GM20000 (cell line): ENCODE data around the gene CKAP4.

Experiments
- DNase-seq: peaks from one replicate; pipeline ENCODE4 v3.0.0; 2012; ENCODE audit warnings: low spot score
- TF ChIP-seq, protein P1 (sequence below): IDR thresholded peaks from 2 replicates; pipeline ENCODE4 v1.5.1; 2012; ENCODE audit warnings: mild to moderate bottlenecking, control low read depth; ENCODE audit errors: extremely low read depth, missing control alignments

The CKAP4 gene

GRCh38 chr12:106281804-106282203 is 34.0 kb upstream of the CKAP4 start:
- TF ChIP-seq, protein P1, sequence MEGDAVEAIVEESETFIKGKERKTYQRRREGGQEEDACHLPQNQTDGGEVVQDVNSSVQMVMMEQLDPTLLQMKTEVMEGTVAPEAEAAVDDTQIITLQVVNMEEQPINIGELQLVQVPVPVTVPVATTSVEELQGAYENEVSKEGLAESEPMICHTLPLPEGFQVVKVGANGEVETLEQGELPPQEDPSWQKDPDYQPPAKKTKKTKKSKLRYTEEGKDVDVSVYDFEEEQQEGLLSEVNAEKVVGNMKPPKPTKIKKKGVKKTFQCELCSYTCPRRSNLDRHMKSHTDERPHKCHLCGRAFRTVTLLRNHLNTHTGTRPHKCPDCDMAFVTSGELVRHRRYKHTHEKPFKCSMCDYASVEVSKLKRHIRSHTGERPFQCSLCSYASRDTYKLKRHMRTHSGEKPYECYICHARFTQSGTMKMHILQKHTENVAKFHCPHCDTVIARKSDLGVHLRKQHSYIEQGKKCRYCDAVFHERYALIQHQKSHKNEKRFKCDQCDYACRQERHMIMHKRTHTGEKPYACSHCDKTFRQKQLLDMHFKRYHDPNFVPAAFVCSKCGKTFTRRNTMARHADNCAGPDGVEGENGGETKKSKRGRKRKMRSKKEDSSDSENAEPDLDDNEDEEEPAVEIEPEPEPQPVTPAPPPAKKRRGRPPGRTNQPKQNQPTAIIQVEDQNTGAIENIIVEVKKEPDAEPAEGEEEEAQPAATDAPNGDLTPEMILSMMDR = no peak
- no peak for DNase-seq

DNA sequence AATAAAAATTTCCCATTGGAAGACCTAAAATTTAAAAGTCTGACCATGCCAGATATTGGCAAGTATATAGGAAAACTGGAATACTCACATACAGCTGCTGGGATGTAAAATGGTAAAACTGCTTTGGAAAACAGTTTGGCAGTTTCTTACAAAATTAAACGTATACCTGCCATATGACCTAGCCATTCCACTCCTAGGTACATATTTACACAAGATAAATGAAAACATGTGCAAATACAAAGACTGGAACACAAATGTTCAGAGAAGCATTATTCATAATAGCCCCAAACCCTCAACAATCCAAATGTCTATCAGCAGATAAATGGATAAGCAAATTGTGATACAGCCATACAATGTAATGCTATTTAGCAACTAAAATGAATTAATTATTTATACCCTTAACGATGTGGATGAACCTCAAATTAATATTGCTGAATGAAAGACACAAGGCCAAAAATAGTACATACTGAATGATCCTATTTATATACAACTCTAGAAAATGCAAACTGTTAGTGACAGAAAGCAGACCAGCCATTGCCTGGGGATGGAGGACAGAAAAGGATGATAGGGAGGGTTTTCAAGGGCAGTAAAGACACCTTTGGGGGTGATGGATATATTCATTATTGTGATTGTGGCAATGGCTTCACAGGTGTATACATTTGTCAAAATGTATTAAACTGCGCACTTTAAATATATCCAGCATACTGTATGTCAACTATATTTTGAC is 33.4 kb upstream of the CKAP4 start:
- DNase-seq = no peak
- TF ChIP-seq, protein P1 = no peak

GRCh38 chr12:106280106-106280505 is 32.3 kb upstream of the CKAP4 start:
- no peak for DNase-seq
- TF ChIP-seq, protein P1 = no peak

DNA sequence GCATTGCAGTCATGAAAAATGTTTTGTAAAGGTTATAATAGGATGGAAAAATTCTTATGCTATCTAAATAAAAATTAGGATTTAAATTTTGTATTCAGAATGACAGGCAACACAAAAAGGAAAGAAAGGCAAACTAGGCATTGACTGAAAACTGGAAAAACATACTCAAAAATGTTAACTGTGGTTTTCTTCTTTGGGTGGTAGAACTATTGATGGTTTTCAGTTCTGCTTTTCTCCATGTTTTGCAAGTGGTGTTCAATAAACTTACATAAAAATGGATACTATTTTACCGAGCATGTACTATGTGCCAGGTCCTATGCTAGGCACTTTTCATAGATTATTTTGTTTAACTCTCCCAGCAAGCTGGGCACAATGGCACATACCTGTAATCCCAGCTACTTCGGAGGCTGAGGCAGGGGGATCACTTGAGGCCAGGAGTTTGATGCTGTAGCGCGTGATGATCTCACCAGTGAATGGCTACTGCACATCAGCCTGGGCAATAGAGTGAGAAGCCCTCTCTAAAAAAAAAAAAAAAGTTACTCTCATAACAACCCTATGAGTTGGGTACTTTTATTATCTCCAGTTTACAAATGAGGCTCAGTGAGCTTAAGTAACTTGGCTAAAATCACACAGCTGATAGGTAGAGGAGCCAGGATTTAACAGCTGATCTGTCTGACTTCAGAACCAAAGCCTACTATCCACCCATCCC is 28.4 kb upstream of the CKAP4 start:
- peak; percentile 31 for DNase-seq
- TF ChIP-seq, protein P1 = no peak

DNA sequence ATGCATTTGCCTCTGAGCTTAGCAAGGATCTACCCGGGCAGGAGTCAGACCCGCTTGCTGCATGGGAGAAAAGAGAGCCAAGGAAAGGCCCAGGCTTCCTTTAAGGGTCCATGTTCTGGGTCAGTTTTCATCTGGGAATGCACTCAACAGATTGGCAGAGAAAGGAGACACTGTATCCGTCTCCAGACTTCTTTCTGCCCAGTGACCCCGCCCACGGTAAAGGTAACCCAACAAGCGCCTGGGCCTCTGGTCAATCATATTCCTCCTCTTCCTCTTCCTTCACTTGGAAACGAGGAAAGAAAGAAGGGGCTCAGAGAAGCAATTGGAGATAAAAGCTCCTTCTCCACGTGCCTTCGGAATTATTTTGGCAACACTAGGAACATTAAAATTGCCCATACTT is 27.6 kb upstream of the CKAP4 start:
- no peak for DNase-seq

DNA sequence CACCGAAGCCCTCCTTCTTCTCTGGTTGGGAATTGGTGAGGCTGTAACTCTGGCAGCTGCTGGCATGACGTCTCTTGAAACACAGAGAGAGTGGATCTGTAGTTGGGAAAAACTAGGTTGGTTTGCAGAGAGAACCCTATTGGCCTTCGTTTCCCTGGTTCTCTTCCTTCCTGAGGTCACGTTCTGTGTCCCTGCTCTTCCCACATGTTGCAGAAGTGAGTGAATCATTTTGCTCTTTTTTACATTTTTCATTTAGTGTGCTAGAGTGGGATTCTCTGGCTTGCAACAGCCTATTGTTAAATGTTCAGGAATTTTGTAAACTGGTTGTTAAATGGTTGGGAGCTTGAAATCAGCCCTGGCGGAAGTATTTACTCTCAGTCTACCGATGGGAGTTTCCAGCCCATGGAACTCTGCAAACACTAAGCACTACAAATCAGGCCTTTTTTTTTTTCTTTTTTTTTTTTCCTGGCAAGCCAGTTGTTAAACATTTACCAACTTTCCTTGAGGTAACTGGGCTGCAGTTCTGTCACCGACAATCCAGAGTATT is 26.8 kb upstream of the CKAP4 start:
- TF ChIP-seq, protein P1 = no peak
- DNase-seq = no peak

More for the DNA sequence above, 27.6 kb upstream of the CKAP4 start:
- TF ChIP-seq, protein P1 = no peak

DNA sequence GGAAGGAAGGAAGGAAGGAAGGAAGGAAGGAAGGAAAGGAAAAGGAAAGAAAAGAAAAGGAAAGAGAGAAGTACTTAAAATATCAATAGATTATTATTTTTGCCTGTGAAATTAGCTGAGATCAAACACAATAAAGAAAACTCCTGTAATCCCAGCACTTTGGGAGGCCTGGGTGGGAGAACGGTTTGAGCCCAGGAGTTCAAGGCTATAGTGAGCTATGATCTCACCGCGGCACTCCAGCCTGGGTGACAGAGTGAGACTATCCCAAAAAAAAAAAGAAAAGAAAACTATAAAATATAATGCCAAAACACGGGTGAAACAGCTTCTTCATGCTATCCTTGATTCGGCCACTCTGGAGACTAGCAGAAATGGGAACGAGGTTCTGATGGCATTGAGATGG is 26.2 kb upstream of the CKAP4 start:
- no peak for DNase-seq
- TF ChIP-seq, protein P1 = no peak
